ENCODE data around the gene SORCS2. TPM values are rescaled to one million over a fixed set of nuclear protein-coding genes. Genes with fewer than 3 reads are reported as not detected.

Gene SORCS2
- total RNA-seq, 1 donor from 2014 or later, result 3.0 TPM

DNA sequence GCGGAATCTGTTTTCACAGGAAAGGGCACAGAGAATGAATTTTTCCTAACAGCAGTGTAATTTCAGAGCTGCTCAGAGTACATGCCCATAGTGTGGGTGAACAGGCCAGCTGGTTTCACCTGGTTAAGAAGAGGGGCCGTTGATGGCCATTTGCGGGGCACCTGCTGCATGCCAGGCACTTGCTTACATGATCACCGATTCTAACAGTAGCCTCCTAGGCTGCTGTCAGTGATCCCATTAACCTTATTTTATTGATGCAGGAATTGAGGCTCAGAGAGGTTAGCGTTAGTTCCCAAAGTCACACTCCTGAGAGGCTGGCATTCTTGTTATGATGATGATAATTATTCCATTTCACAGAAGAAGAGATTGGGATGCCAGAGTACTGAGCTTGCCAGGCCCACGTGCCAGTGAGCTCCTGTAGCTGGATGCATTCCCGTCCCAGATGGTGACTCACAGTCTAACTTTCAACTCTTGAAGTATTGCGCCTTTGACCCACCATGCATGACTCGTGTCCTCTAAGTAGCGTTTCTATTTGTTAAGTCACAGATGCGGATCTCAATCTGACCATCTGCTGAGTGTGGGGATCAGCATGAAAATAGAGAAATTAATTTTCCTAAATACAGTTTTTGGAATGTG lies 165.9 kb downstream of the SORCS2 start:
- Mint-ChIP-seq H3K36me3 (ENCODE audit: unreplicated experiment) (no peaks in the 10 kb centered on the region), H3K9me3 (ENCODE audit: unreplicated experiment) (no peaks in the 10 kb centered on the region), H3K4me3 (ENCODE audit: unreplicated experiment) (no peak overlapping the region), H3K27me3 (ENCODE audit: unreplicated experiment) (peaks cover 1% of the 10 kb centered on the region), H3K27ac (ENCODE audit: unreplicated experiment) (no peak overlapping the region), H3K4me1 (ENCODE audit: unreplicated experiment) (peaks cover 26% of the 10 kb centered on the region)
- TF ChIP-seq, protein P1, sequence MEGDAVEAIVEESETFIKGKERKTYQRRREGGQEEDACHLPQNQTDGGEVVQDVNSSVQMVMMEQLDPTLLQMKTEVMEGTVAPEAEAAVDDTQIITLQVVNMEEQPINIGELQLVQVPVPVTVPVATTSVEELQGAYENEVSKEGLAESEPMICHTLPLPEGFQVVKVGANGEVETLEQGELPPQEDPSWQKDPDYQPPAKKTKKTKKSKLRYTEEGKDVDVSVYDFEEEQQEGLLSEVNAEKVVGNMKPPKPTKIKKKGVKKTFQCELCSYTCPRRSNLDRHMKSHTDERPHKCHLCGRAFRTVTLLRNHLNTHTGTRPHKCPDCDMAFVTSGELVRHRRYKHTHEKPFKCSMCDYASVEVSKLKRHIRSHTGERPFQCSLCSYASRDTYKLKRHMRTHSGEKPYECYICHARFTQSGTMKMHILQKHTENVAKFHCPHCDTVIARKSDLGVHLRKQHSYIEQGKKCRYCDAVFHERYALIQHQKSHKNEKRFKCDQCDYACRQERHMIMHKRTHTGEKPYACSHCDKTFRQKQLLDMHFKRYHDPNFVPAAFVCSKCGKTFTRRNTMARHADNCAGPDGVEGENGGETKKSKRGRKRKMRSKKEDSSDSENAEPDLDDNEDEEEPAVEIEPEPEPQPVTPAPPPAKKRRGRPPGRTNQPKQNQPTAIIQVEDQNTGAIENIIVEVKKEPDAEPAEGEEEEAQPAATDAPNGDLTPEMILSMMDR (IDR thresholded peaks at IDR 0.05), result no peak
- DNase-seq (ENCODE audit: extremely low spot score, unreplicated experiment), result no peak

GRCh38 chr4:7359400-7360062 lies 167.2 kb downstream of the SORCS2 start:
- Mint-ChIP-seq H3K4me3 (ENCODE audit: unreplicated experiment) (no peak overlapping the region), H3K36me3 (ENCODE audit: unreplicated experiment) (no peaks in the 10 kb centered on the region), H3K9me3 (ENCODE audit: unreplicated experiment) (no peaks in the 10 kb centered on the region), H3K27ac (ENCODE audit: unreplicated experiment) (no peak overlapping the region), H3K27me3 (ENCODE audit: unreplicated experiment) (no peaks in the 10 kb centered on the region), H3K4me1 (ENCODE audit: unreplicated experiment) (peaks cover 26% of the 10 kb centered on the region)
- no peak for DNase-seq (ENCODE audit: extremely low spot score, unreplicated experiment)
- TF ChIP-seq, protein P1 (IDR thresholded peaks at IDR 0.05), result no peak

DNA sequence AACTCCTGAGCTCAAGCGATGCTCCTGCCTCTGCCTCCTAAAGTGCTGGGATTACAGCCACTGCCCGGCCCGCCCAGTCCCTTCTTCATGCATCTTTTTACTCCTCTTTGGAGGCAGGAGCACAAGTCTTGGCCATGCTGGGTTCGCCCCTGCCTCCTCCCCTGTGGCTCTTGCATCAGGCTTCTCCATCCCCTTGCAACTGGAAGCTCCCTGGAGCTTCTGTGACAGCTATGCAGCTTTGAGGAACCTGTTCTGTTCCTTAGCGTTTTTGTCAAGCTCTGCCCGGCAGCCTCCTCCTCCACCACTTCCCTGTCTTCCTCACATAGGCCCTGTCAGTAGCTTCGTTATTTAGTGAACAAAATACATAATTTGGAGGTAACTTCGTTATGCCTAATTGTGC lies 168.5 kb downstream of the SORCS2 start:
- TF ChIP-seq, protein P1 (IDR thresholded peaks at IDR 0.05), result no peak
- Mint-ChIP-seq H3K4me3 (ENCODE audit: unreplicated experiment) (no peak overlapping the region), H3K36me3 (ENCODE audit: unreplicated experiment) (no peaks in the 10 kb centered on the region), H3K4me1 (ENCODE audit: unreplicated experiment) (peaks cover 26% of the 10 kb centered on the region), H3K27ac (ENCODE audit: unreplicated experiment) (no peak overlapping the region), H3K27me3 (ENCODE audit: unreplicated experiment) (peaks cover 3% of the 10 kb centered on the region), H3K9me3 (ENCODE audit: unreplicated experiment) (no peaks in the 10 kb centered on the region)
- DNase-seq (ENCODE audit: extremely low spot score, unreplicated experiment), result no peak

DNA sequence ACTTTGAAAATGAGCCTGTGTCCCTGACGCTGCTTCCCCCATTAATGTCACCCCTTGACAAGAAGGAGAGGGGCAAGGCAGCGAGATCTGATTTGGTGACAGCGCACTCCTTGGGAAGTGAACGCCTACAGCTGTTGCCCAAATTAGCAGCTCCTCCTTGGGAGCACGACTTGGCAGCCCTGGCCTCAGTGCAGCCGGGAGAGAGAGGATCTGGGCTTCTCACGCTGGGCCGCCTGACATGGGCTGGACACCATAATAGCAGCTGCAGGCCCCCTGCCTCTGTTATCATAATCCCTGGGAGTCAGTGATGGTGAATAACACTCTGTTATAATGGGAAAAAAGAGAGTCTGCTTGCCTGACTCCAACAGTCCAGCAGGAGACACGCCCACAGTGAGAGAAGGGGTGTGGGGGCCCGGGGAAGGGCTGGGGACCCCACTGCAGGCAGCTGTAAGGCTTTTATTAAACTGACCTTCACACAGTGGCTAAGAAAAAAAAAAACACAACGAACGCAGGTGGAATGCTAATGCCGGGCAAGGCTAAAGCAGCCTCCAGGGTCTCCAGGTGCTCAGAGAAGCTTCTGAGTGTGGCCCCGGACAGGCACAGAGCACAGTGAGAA lies 169.1 kb downstream of the SORCS2 start:
- Mint-ChIP-seq H3K9me3 (ENCODE audit: unreplicated experiment) (no peaks in the 10 kb centered on the region), H3K4me3 (ENCODE audit: unreplicated experiment) (no peak overlapping the region), H3K27me3 (ENCODE audit: unreplicated experiment) (peaks cover 6% of the 10 kb centered on the region), H3K27ac (ENCODE audit: unreplicated experiment) (no peak overlapping the region), H3K4me1 (ENCODE audit: unreplicated experiment) (peaks cover 26% of the 10 kb centered on the region), H3K36me3 (ENCODE audit: unreplicated experiment) (no peaks in the 10 kb centered on the region)
- no peak for DNase-seq (ENCODE audit: extremely low spot score, unreplicated experiment)
- TF ChIP-seq, protein P1 (IDR thresholded peaks at IDR 0.05), result no peak

- TF ChIP-seq, protein P1 (IDR thresholded peaks at IDR 0.05), result no peak
- H3K4me1 Mint-ChIP-seq (ENCODE audit: unreplicated experiment), result peaks cover 23% of the 10 kb centered on the region
- no peaks in the 10 kb centered on the region for H3K9me3 Mint-ChIP-seq (ENCODE audit: unreplicated experiment)
- no peak overlapping the region for H3K4me3 Mint-ChIP-seq (ENCODE audit: unreplicated experiment)
- no peak for DNase-seq (ENCODE audit: extremely low spot score, unreplicated experiment)
- H3K27ac Mint-ChIP-seq (ENCODE audit: unreplicated experiment), result no peak overlapping the region
- no peaks in the 10 kb centered on the region for H3K36me3 Mint-ChIP-seq (ENCODE audit: unreplicated experiment)
- H3K27me3 Mint-ChIP-seq (ENCODE audit: unreplicated experiment), result peaks cover 11% of the 10 kb centered on the region
Measured at GRCh38 chr4:7362341-7362740, 170.0 kb downstream of the SORCS2 start.
